ENCODE results near the gene RBMS3.
A peak's percentile ranks its signal among the peaks of the same experiment; 100 is the strongest.
"Not testable (repeated sequence)": the region's sequence is repeated elsewhere in the genome, so short reads cannot be mapped to it uniquely, and the experiment has no call there.

Gene RBMS3

DNA sequence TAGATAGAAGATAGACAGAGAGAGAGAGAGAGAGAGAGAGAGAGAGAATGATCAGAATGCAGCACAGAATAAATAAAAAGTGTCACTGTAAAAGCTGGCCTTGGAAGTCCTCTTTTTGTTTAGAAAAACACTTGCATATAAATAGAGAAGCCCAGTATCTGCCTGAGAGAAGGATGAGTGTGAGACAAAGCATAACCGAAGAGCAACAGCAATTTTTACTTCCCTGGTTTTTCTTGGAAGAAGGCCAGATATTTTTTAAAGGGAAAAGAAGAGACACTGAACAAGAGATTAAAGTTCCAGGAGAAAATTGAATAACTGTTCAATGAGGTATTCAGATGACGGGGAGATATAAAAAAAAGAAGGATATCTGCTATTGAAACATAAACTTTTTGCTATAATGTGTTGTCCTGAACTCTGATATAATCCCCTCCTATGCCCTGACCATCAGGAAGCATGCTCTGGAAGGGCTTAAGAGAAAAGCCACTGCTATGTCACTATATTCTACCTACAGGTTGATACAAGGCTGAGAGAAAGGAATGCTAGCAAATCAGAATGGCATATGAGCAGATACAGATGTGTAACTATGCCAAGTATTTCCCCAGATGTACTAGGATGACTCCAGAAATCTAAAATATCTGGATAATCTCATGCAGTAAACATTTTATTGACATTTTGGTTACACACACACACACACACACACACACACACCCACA is 358.9 kb downstream of the RBMS3 start:
- DNase-seq, result peak; percentile 35

DNA sequence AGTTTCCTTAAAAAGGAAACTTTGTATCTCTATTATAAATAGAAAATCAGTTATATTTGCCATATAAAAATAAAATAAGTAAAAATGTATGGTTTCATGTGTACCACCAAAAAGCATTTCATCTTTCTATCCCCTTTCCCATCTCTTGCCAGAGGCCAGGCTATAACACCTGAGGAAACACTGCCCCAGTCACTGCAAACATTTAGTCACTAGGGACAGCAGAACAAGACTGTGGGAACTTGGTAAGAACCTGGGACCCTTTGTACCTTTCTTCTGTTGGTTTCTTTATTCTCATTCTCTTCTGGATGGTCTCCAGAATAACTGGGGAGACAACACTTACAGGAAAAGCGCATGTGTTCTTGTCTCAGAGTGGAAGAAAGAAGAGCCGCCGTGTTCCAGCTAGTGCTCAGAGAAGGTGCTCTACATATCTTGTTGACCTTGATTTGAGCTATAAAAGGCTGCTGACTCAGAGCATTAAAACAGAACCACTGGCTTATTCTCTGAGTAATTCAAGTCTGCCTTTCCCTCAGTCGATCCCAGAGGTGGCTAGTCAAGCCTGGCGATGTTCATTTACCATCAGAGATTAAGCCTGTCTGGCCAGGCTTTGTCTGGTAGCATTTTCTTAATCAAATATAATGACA is 361.6 kb downstream of the RBMS3 start:
- DNase-seq, result peak; percentile 83

DNA sequence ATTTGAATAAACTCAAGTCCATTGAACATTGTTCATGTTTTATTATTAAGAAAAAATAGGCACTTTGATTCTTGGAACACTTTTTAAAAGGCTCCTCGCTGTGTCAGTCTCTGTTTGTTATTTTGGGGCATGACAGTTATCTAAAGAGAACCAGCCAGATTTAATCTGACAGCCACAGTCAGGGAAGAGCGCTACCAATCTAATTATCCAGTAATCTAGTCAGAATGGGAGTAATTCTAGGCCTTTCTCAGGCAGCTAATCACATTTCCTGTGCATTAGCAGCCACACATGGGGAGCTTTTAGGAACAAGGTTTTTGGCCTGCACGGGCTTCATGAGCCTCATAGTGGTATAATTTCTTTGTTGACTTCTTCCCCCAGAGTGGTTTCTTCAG is 362.2 kb downstream of the RBMS3 start:
- no peak for DNase-seq

DNA sequence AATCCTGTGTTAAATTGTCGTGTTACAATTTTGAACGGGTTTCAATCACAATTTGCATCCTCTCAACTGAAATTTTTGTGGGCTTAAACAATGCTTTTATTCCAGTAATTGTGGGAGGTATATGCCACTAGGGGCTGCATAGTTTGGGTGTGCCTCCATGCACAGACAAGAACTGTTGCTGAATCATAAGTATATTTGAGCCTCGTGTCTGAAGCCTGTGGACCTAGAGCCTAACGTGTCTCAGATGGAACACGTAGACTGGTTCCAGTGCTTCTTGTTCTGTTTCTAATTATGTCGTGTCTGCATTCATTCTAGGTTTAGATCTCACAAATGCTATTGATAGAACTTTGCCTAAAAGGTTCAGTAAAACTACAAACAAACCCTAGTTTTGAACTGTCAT is 363.4 kb downstream of the RBMS3 start:
- DNase-seq, result peak; percentile 94

DNA sequence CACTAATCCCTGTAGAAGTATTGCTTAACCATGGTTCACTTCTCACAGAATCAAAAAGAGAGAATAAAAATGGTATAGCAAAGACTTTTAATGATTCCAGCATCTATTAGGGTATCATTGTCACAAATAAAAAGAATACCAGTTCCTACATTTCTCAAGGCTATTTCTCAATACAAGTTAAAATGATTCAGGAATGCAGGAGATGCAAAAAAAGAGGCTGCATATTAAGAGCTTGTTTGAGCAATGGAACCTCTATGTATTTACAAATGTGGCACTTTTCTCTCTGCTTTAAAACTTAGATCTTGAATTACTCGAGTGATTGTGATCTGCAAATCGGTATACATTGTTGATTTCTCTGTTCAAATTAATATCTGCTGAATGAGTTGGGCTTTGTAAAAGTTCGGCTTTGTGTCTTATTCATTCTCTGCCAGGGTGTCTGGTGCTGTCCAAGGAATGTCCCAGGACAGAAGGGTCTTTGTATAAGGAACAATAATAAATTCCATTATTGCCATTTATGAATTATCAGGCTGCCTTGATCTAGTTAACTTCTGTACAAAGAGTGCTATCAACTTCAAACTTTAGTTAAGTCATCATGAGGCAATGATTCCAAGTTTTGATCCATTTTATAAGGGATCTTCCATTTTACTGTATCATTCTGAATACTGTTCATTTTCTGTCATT is 364.2 kb downstream of the RBMS3 start:
- DNase-seq, result peak; percentile 41

DNA sequence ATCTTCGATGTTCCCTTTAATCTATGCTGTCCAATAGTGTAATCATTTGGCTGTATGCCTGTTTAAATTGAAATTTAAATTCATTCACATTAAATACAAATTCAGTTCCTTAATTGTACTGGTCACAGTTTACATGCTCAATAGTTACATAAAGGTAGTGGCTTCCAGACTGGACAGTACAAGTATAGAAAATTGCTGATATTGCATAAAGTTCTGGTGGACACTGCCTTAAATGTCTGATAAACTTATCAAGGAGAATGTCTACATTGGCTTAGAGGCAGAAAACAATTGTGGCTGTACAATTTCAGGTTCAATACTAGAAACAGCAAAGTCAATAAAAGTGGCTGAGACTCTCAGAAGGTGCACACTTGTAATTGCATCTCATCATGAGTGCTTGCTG is 365.2 kb downstream of the RBMS3 start:
- no peak for DNase-seq

DNA sequence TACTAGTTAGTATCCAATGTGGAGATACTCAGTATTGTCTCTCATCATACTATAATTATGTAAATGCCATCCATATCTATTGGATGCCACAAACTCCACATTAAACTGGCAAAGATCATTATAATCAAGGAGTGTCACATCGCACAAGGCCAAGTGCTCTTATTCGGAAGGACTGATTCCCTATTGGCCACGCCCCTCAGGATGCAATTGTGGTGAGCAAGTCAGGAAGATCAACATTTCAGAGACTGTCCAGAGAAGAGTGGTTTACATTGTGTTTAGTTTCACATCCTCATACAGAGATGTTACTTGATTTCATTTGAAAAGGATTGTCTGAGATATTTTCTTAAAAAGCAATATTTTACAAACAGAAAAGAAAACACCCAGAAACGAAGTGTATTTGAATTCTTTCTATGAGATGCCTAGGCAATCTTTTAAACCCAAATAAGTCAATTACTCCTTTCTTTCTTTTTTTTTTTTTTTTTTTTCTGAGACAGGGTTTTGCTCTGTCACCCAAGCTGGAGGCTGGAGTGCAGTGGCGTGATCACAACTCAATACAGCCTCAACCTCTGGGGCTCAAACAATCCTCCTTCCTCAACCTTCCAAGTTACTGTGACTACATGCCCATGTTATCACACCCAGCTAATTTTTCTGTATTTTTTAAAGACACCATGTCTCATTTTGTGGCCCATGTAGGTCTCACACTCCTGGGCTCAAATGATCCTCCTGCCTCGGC is 369.1 kb downstream of the RBMS3 start:
- peak; percentile 51 for DNase-seq

DNA sequence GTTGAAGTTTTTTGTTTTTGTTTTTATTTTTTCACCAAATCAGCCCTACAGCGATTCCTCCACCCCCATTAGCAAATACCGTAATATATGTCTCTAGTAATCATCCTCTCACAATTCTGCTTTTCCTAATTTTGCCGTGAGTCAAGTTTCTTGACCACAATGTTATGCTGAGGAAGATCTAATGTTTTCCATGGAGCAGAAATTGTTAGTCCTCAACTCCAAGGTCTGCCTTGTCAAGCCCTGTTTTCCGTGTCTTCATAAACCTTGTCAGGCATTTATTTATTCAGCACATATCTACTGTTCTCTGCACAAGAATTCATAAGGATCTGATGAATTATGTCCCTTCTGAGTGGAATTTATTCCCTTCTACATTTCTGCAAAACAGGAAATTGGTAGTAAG is 372.8 kb downstream of the RBMS3 start:
- DNase-seq, result no peak

DNA sequence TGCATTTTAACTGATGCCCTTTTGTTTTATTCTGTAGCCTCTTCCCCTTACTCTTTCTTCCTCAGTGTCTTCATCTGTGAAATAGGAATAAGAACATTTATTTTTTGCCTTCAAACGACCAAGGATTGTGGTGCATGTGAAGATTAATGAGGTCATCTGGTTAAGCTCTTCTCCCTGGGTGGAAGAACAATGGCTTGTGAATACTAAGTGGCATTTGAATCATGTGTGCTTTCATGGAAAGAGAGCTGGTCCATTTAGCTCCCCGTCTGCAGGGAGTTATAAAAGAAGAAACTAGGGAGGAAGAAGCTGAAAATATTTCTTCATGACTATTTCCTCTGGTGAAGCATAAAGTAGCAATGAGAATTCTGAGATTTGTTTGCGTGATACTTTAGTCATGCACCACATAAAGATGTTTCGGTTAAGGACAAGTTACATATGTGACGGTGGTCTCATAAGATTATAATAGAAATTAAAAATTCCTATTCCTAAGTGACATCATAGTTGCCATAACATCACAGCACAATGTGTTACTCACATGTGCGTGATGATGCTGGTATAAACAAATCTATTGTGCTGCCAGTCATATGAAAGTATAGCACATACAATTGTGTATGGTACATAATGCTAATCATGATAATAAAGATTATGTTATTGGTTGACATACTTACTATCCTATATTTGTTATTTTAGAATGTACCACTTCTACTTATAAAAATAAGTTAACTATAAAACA is 374.3 kb downstream of the RBMS3 start:
- no peak for DNase-seq

DNA sequence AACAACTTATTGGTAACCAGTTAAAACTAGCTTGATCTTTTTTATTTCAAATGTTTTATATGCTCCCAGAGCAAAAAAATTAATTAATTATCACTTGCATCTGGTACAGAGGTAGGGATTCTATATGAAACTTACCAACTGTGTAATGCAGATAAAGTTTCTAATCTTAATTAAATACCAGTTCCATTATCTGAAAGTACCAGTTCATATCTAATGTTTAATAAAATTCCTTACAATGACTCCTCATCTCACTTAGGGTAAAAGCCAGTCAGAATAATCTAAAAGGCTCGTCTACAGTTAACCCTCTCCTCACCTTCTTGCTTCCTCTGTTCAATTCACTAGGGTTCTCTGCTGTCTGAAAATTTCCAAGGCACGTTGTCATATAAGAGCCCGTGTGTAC is 384.8 kb downstream of the RBMS3 start:
- no peak for DNase-seq

DNA sequence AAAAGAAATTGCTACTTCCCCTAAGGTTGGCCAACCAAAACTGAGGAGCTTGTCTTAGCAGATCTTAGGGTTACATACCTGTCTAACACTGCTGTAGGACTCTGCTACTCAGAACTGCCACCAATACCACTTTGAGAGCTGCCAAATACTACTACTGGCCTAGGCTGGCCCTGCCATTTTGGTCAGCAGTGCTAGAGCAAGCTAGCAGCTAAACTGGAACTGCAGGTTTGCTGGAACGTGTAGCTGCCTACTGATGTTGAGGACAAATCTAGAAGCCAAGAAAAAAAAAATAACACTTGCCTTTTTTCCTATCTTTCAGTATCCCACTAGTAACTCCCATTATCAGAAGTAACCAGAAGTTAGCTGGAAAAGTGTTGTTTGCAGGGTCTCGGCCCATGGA is 387.4 kb downstream of the RBMS3 start:
- DNase-seq, result no peak

DNA sequence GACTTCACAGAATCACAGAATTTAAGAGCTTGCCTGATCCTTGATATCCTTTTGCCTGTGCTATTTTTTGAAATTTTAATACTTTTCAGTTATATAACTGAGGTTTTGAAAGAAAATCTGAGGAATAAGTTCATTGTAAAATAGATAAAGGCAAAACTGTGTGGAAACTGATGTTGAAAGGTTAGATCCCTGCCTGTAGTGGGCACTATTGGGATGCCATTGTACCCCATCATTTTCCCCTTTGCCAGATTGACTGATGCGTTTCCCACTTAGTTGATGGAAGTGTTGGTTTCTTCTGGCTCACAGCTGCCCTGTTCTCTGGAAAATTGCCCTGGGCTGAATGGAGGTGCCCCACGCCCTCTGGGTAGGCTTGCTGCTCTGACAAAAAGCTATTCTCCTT is 387.9 kb downstream of the RBMS3 start:
- DNase-seq, result no peak

DNA sequence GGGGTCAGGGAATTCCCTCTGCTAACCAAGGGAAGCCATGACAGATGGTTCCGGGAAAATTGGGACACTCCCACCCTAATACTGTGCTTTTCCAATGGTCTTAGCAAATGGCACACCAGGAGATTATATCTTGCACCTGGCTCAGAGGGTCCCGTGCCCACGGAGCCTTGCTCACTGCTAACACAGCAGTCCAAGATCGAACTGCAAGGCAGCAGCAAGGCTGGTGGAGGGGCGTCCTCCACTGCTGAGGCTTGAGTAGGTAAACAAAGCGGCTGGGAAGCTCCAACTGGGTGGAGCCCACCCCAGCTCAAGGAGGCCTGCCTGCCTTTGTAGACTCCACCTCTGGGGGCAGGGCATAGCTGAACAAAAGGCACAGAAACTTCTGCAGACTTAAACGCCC is 389.6 kb downstream of the RBMS3 start:
- not testable (repeated sequence) for DNase-seq

DNA sequence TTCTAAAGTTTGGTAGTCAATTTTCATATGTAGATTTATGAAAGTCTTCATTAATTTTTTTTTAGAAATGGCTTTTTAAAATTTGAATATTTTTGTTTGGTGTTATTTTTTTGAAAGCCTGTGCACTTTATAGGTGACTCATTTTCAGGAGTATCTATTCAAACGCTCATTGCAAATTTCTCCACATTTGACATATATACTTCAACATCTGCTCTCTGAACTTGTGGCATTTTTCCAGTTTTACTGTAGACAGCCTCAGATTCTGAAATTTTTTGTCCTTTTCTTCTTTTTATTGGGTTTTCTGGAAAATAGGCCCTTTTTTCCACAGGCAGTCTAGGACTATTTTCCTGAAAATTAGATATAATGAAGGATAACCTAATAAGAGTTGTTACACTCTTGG is 396.6 kb downstream of the RBMS3 start:
- peak; percentile 52 for DNase-seq

DNA sequence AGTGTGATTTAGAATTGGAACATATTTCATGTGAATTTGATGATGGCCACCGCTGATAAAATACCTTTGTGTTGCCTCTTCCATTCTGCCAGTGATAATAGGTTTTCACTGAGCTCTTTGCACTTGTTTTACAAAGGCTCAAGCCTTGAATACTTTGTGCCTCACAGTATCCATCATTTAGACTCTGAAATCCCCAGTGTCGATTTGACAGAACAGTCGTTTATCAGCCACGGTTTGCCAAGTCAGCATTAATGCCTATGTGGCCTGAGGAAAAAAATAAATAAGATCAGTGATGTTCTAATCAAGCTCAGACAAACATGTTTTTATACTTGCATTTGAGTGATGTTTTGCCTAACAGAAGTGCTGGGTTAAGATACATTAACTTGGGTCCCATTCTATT is 399.1 kb downstream of the RBMS3 start:
- DNase-seq, result no peak

DNA sequence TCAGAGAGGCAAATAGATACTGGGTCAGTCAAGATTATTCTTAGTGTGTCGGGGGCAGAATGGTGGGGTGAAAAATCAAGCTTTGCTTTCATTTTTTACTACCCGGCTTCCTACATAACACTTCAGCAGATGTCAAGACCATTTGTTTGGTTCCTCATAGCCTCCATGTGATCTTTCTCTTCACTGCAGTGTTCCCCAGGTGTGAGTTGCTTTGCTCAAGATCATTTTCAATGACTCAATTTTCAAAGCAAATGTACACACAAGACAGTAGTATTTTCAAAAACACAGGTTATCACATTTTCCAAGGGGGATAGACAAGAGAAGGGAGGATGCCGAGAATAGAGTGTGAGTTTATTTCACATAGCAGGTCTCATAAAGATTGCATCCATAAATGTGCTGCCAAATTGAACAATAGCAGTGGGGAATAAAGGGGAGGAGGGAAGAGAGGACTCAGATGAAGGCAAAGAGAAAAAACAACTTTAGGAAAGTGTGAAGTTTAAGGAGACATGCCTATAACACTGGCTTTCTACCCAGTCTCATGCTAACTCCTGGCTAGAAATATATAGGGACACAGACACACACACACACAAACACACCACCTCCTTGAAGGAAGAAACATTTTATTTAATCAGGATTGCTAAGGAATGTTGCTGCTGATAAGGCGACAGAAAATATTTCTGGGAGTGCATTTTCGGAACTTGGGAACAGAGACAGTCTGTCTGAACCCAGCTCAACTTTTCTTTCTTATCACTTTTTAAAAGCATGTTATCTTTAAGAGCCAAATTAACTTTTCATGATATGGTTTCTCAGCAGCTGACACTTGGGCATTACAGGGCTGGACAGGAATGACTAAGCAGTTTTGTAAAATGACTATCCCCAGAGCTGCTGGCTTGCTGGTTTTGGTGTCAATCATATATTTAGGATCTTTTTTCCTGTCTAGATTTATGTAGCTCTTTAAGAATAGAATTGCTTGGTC is 402.4 kb downstream of the RBMS3 start:
- DNase-seq, result peak; percentile 56

DNA sequence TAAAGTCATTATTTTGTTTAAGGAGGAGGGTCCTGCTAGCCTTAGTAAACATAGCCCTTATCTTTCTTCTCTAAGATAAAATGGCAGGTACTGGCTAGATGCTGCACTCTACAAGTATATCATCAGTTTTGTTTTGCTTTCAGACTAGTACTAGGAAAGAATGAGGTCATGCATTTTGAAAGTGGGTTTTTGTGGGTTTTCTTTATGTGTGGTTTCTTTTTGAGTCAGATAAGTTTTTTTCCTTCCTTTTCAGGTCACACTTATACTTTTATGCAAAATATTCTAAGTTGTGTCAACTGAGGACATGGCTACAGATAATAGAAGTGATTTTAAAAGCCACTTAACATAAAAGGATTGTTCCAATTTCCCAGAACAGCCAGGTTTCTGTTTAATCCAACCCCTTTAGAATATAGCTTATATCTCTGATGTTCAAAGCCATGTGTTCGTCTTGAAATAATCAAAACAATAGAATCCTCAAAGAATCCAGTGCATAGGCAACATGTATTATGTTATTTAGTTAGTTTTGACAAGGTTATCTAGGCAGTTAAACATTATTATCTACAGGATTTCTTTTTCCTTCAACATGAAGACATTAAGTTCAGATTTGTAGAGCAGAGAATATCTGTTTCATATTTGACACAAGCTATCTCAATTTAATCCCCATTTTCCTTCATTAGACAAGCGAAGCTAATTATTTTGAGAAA is 406.2 kb downstream of the RBMS3 start:
- peak; percentile 75 for DNase-seq

DNA sequence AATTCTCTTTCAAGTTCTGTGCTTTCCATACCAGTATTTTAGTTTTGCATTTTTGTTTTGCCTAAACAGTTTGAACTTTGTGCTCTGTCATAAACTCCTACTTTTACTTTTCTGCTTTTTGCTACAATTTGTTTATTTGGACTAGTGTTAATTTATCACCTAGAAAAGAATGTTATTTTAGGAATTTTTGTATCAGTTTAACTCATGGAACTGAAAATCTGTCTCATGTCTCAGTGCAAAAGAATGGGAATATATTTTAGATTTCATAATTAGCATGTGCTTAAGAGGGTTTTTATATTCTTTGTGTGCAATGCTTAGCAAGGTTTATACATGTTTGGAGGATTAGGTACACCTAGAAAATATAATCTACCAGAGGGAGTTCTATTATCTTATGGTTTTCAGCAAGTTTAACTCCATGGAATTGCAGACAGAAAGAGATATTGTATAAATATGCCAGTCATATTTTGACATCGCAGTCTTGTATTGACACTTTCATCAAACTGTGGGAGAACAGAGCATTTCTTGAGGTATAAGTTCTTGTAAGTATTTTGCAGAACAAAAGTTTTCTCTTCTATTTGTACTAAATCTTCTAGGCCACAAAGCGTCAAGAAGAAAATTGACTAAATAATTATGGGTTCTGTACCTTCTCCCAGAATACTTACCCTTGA is 409.9 kb downstream of the RBMS3 start:
- no peak for DNase-seq

DNA sequence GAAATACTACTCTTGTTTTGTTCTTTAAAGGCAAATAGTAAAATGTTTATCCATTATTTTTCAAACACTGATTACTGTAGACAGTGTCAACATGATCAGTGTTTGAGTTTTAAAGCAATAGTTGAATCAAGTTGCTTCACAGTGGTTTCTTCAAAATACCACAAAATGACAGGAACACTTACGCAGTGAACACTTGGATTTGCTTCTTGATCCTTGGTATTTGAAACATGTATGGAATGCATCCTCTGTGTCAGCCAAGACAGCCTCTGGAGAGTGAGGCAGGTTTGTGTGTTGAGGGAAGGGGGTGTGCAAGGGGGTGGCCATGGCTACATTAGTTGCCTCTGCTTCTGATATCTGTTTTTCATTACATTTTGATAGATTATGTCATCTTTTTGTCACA is 413.0 kb downstream of the RBMS3 start:
- peak; percentile 99 for DNase-seq

DNA sequence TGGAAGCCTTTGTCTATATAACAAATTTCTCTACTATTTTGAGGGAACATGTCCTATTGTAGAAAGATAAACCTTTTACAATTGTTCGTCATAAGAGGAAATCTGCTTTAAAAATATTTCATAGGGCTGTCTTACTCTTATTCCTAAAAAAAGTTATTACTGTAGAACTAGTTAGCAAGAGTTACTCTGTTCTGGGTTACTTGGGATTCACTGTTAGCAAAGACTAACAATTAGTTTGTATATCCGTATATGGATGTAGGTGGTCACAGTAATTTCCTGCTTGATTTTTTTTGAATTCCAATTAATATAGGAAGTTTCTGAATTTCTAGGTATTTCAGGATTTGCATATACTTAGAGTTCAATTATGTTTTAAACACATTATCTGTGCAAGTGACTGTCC is 413.5 kb downstream of the RBMS3 start:
- no peak for DNase-seq
